DMS 273 treated with DMSO at 0.1 percent for 48 hours (cell line): ENCODE results near the gene COPB2.
"Not testable (repeated sequence)": the region's sequence is repeated elsewhere in the genome, so short reads cannot be mapped to it uniquely, and the experiment has no call there.

Source experiments
- DNase-seq: peaks from one replicate; lab custom pipeline; 2025; lab: John Stamatoyannopoulos, UW

Gene COPB2

GRCh38 chr3:139378587-139379241, 10.7 kb downstream of the COPB2 start:
- DNase-seq: peak; percentile 38

- DNase-seq: no peak
Observed at GRCh38 chr3:139377378-139377777, 12.1 kb downstream of the COPB2 start.

GRCh38 chr3:139374099-139374498, 15.3 kb downstream of the COPB2 start:
- no peak for DNase-seq

GRCh38 chr3:139364549-139364948, 24.9 kb downstream of the COPB2 start:
- DNase-seq: no peak

GRCh38 chr3:139361276-139361675, 28.2 kb downstream of the COPB2 start:
- no peak for DNase-seq

- no peak for DNase-seq
Observed at GRCh38 chr3:139358841-139359562, 30.4 kb downstream of the COPB2 start.

- no peak for DNase-seq
Observed at GRCh38 chr3:139357899-139358298, 31.5 kb downstream of the COPB2 start.

- no peak for DNase-seq
Observed at GRCh38 chr3:139355891-139356290, 33.6 kb downstream of the COPB2 start.

- DNase-seq: no peak
Observed at GRCh38 chr3:139355476-139355875, 34.0 kb downstream of the COPB2 start.

GRCh38 chr3:139354661-139355060, 34.8 kb downstream of the COPB2 start:
- no peak for DNase-seq

GRCh38 chr3:139353920-139354556, 35.4 kb downstream of the COPB2 start:
- DNase-seq: peak; percentile 23

GRCh38 chr3:139346771-139347170, 42.7 kb downstream of the COPB2 start:
- no peak for DNase-seq

- DNase-seq: peak; percentile 88
Observed at GRCh38 chr3:139343895-139344856, 45.3 kb downstream of the COPB2 start, which contains the start of gene MRPS22. Gene MRPS22, plus strand, starts transcription at chr3:139344020. Its CDS starts 7 bp downstream, at chr3:139344027.

GRCh38 chr3:139342054-139342453, 47.4 kb downstream of the COPB2 start:
- no peak for DNase-seq

GRCh38 chr3:139340784-139341183, 48.7 kb downstream of the COPB2 start:
- DNase-seq: no peak

GRCh38 chr3:139339219-139339906, 50.1 kb downstream of the COPB2 start:
- no peak for DNase-seq

GRCh38 chr3:139338405-139338804, 51.0 kb downstream of the COPB2 start:
- no peak for DNase-seq

- DNase-seq: not testable (repeated sequence)
Observed at GRCh38 chr3:139334675-139335074, 54.8 kb downstream of the COPB2 start.

GRCh38 chr3:139332092-139332491, 57.4 kb downstream of the COPB2 start:
- DNase-seq: no peak

GRCh38 chr3:139329364-139329850, 60.0 kb downstream of the COPB2 start:
- DNase-seq: peak; percentile 57

GRCh38 chr3:139328356-139328755, 61.1 kb downstream of the COPB2 start:
- no peak for DNase-seq
